ENCODE measurements around the gene CNTN4. TPM values are rescaled to one million over a fixed set of nuclear protein-coding genes. Genes with fewer than 3 reads are reported as not detected.

The CNTN4 gene
- total RNA-seq, 2 experiments from 2014 or later, result not detected

DNA sequence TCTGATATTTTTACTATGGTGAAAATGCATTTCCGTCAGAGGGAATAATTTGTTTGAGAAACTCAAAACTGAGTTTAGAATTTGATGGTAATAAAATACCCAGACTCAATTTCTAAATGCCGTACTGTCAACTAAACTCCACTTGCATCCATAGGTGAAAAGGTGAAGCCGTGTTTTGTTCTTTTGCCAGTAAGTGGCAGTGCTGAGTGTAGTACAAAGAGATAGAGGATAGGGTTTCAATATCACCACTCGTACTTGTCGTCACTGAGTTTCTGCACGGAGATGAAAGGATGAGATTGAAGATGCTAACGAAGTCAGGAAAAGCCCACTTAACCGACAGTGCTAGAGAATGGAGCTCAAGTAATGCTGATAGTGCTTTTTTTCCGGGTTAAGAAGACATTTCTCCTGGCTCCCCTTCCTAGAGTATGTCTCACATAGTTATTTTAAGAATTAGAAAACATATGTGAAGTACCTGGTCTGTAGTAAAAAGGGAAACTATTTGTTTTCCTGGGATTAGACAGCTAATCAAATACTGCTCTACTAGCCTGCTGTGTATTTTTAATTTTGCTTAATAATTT is 666.4 kb downstream of the CNTN4 start:
- Mint-ChIP-seq H3K27me3 (no peaks in the 10 kb centered on the region), H3K36me3 (ENCODE audit: low read depth) (no peaks in the 10 kb centered on the region), H3K27ac (no peak overlapping the region), H3K4me3 (no peak overlapping the region), H3K9me3 (no peaks in the 10 kb centered on the region), H3K4me1 (ENCODE audit: low read depth) (peaks cover 4% of the 10 kb centered on the region)
- intact Hi-C loops (cut with micrococcal nuclease), result no loop called here
- POLR2A ChIA-PET, result no interaction called here
- DNase-seq, result peak; percentile 17
- CTCF ChIA-PET, result interaction anchor here (0.8 to 1.1 kb wide), 3 partner anchors 13 to 407 kb away, joined by 3 read pairs; no protein-coding TSS in a partner anchor
- peak; percentile 58 for ATAC-seq
- peak; percentile 33 for TF ChIP-seq CTCF (IDR thresholded peaks at IDR 0.05)

- Mint-ChIP-seq H3K4me3 (no peak overlapping the region), H3K27ac (no peak overlapping the region), H3K36me3 (ENCODE audit: low read depth) (no peaks in the 10 kb centered on the region), H3K4me1 (ENCODE audit: low read depth) (no peaks in the 10 kb centered on the region), H3K9me3 (no peaks in the 10 kb centered on the region), H3K27me3 (no peaks in the 10 kb centered on the region)
- intact Hi-C loops (cut with micrococcal nuclease), result no loop called here
- ChIA-PET POLR2A (interaction anchor here (0.6 kb wide), 1 partner anchor 249 kb away, joined by 4 read pairs; no protein-coding TSS in a partner anchor), CTCF (no interaction called here)
- DNase-seq, result no peak
- no peak for TF ChIP-seq CTCF (IDR thresholded peaks at IDR 0.05)
- ATAC-seq, result no peak
Measured at GRCh38 chr3:2770451-2770850, 671.8 kb downstream of the CNTN4 start.

GRCh38 chr3:2771193-2771592 is 672.5 kb downstream of the CNTN4 start:
- DNase-seq, result no peak
- ATAC-seq, result no peak
- Mint-ChIP-seq H3K36me3 (ENCODE audit: low read depth) (no peaks in the 10 kb centered on the region), H3K4me1 (ENCODE audit: low read depth) (no peaks in the 10 kb centered on the region), H3K9me3 (no peaks in the 10 kb centered on the region), H3K27ac (no peak overlapping the region), H3K27me3 (no peaks in the 10 kb centered on the region), H3K4me3 (no peak overlapping the region)
- intact Hi-C loops (cut with micrococcal nuclease), result no loop called here
- no peak for TF ChIP-seq CTCF (IDR thresholded peaks at IDR 0.05)
- CTCF ChIA-PET, result no interaction called here
- POLR2A ChIA-PET, result no interaction called here

GRCh38 chr3:2771741-2772140 is 673.1 kb downstream of the CNTN4 start:
- TF ChIP-seq CTCF (IDR thresholded peaks at IDR 0.05), result no peak
- Mint-ChIP-seq H3K27me3 (no peaks in the 10 kb centered on the region), H3K27ac (no peak overlapping the region), H3K4me3 (no peak overlapping the region), H3K4me1 (ENCODE audit: low read depth) (no peaks in the 10 kb centered on the region), H3K9me3 (no peaks in the 10 kb centered on the region), H3K36me3 (ENCODE audit: low read depth) (no peaks in the 10 kb centered on the region)
- intact Hi-C loops (cut with micrococcal nuclease), result no loop called here
- DNase-seq (no peak), ATAC-seq (no peak)
- ChIA-PET POLR2A (no interaction called here), CTCF (no interaction called here)

GRCh38 chr3:2772803-2773202 is 674.1 kb downstream of the CNTN4 start:
- Mint-ChIP-seq H3K36me3 (ENCODE audit: low read depth) (no peaks in the 10 kb centered on the region), H3K27me3 (no peaks in the 10 kb centered on the region), H3K4me3 (no peak overlapping the region), H3K9me3 (no peaks in the 10 kb centered on the region), H3K27ac (no peak overlapping the region), H3K4me1 (ENCODE audit: low read depth) (no peaks in the 10 kb centered on the region)
- DNase-seq (no peak), ATAC-seq (no peak)
- ChIA-PET POLR2A (no interaction called here), CTCF (no interaction called here)
- intact Hi-C loops (cut with micrococcal nuclease), result no loop called here
- no peak for TF ChIP-seq CTCF (IDR thresholded peaks at IDR 0.05)
